GM12874 (cell line): Measurements from ENCODE around the gene PSAPL1.

Experiments
- CTCF ChIP-seq: IDR thresholded peaks from 2 replicates; pipeline ENCODE4 v1.5.1; 2011; ENCODE audit warnings: low read depth, mild to moderate bottlenecking, control low read depth, low read length, moderate library complexity; ENCODE audit not compliant: insufficient read depth

Gene PSAPL1

DNA sequence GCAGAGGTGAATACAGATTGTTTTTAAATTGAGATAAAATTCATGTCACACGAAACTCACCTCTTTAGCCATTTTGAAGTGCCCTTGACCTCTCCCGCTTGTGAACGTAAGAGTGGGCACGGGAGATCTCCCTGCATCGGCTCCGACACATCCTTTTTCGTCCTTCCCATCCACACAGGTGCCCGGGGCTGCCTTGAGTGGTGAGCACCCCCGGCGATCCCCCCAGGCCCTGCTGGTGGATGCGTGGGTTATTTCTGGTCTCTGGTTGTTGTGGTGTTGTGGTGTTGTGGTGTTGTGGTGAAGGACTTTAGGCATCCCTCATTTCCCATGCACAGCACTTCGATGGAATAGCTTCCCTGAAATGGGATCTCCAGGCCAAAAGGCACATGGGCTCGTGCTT lies 46.1 kb downstream of the PSAPL1 start:
- TF ChIP-seq CTCF = no peak

DNA sequence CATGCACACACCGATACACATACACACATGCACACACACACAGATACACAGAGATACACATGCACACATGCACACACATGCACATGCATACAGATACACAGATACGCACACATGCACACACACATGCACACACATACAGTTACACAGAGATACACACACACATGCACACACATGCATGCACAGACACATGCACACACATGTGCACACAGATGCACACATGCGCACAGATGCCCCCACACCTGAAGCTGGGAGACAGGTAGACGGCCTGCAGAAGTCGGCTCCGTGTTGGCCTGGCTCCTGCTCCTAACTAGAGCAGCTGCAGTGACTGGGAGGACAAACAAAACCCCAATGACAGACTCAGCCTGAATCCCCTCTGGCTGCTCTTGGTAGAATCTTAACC lies 46.8 kb downstream of the PSAPL1 start:
- TF ChIP-seq CTCF = no peak

- no peak for TF ChIP-seq CTCF
Observed at GRCh38 chr4:7384929-7385890, 49.5 kb downstream of the PSAPL1 start.

DNA sequence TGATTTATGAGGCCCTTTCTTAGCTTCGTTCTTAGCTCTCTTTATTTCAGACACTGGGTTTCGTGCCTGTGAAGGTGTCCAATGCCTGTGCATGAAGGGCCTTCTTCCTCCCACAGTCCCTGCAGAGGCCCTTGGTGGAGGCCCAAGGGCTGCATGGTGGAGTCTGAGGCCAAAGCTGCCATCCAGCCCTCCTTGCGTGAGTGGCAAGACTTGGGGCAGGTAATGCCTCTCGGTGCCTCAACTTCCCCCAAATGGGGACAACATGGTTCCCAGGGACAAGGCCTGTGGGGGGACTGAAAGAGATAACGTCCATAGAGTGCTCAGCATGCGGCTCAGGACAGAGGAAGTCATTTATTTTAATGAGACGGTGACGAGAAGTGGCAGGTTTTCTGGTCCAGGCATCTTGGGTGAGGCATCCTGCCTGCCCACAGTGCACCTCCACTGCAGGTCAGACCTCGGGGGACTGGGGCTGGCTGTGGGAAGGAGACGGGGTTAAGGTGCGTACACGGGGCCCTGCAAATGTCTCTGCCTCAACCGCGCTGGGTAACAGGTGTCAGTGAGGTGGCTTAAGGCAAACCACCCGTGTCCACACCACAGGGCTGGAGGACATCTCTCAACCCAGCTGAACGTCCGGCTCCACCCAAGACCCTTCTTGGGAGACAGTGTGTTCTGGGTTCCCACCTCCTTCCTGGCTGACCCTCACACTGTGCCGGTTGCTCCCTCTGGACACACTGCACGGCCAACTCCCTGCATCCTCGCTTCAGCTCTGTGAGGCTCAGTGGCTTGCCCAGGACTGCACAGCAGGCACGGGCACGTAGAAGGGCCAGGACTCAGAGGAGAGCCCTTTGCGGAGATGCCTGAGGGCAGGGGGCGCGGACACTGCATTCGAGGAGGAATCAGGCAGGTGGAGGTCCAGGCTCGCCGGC lies 50.5 kb downstream of the PSAPL1 start:
- no peak for TF ChIP-seq CTCF

- no peak for TF ChIP-seq CTCF
Observed at GRCh38 chr4:7383266-7383665, 51.5 kb downstream of the PSAPL1 start.

GRCh38 chr4:7382634-7383014 lies 52.1 kb downstream of the PSAPL1 start:
- TF ChIP-seq CTCF = no peak

DNA sequence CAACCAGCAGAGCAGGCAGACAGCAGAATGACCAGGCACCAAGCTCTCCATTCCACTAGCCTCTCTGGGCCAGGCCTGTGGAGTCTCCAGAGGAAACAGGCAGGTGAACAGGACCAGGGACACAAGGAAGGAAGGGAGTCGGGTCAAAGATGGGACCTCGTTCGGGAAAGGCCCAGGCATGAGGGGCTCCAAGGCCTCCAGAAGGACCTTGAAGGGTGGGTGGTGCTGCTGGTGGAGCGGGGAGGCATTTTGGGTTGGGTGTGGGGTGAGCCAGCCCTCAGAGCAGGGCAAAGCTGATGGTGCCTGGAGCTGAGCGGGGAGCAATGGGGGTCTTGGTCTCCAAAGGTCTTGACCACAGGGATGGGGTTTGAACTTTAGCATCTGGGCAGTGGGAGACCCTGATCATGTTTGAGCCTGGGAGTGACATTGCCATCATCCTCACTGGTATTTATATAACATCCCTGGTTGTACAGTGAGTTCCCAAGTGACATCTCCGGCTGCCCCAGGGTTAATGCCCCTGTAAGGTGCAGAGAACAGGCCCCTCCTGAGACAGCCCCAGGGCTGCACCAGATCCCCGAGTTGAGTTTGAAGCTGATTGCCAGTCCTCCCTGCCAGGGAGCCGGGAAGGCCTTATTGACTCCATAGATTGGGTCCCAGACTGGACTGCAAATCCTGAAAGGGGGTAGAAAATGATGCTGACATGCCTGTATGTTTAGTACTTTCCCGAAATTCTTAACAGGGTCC lies 52.7 kb downstream of the PSAPL1 start:
- no peak for TF ChIP-seq CTCF
